Ishikawa (cell line): ENCODE data around the gene ACVR1.

Source experiments
- CEBPB ChIP-seq: IDR thresholded peaks from 2 replicates; pipeline ENCODE4 v1.6.1; 2012
- CREB1 ChIP-seq: IDR thresholded peaks from 2 replicates; pipeline ENCODE4 v1.6.1; 2012; ENCODE audit warnings: low read depth
- EGR1 ChIP-seq: IDR thresholded peaks from 2 replicates; pipeline ENCODE4 v1.6.1; 2012
- EP300 ChIP-seq: IDR thresholded peaks from 2 replicates; pipeline ENCODE4 v1.6.1; 2012; ENCODE audit warnings: borderline replicate concordance
- FOXM1 ChIP-seq: IDR thresholded peaks from 2 replicates; pipeline ENCODE4 v1.6.1; 2012; ENCODE audit warnings: low read depth, borderline replicate concordance
- NFIC ChIP-seq: IDR thresholded peaks from 2 replicates; pipeline ENCODE4 v1.6.1; 2012
- RAD21 ChIP-seq: IDR thresholded peaks from 2 replicates; pipeline ENCODE4 v1.6.1; 2012; ENCODE audit warnings: low read depth
- TAF1 ChIP-seq: IDR thresholded peaks from 2 replicates; pipeline ENCODE4 v1.6.1; 2012; ENCODE audit warnings: low read depth, mild to moderate bottlenecking
- TCF12 ChIP-seq: IDR thresholded peaks from 2 replicates; pipeline ENCODE4 v1.6.1; 2012; ENCODE audit warnings: low read depth
- TEAD4 ChIP-seq: IDR thresholded peaks from 2 replicates; pipeline ENCODE4 v1.6.1; 2012
- USF1 ChIP-seq: IDR thresholded peaks from 2 replicates; pipeline ENCODE4 v1.6.1; 2012
- YY1 ChIP-seq: IDR thresholded peaks from 2 replicates; pipeline ENCODE4 v1.6.1; 2012; ENCODE audit warnings: low read depth
- ZBTB7A ChIP-seq: IDR thresholded peaks from 2 replicates; pipeline ENCODE4 v1.6.1; 2012; ENCODE audit warnings: low read depth
- TF ChIP-seq, protein P1 (sequence below): IDR thresholded peaks from 2 replicates; pipeline ENCODE4 v1.6.1; 2012
- TF ChIP-seq, protein P2 (sequence below): IDR thresholded peaks from 2 replicates; pipeline ENCODE4 v1.6.1; 2012; ENCODE audit warnings: low read depth, mild to moderate bottlenecking

ACVR1 gene

GRCh38 chr2:157866202-157866601, 9.9 kb downstream of the ACVR1 start:
- TF ChIP-seq TEAD4 (no peak), EP300 (no peak), CEBPB (no peak), EGR1 (no peak), NFIC (no peak), TCF12 (no peak), YY1 (no peak), CREB1 (no peak)
- TF ChIP-seq, protein P1, sequence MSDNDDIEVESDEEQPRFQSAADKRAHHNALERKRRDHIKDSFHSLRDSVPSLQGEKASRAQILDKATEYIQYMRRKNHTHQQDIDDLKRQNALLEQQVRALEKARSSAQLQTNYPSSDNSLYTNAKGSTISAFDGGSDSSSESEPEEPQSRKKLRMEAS: no peak

DNA sequence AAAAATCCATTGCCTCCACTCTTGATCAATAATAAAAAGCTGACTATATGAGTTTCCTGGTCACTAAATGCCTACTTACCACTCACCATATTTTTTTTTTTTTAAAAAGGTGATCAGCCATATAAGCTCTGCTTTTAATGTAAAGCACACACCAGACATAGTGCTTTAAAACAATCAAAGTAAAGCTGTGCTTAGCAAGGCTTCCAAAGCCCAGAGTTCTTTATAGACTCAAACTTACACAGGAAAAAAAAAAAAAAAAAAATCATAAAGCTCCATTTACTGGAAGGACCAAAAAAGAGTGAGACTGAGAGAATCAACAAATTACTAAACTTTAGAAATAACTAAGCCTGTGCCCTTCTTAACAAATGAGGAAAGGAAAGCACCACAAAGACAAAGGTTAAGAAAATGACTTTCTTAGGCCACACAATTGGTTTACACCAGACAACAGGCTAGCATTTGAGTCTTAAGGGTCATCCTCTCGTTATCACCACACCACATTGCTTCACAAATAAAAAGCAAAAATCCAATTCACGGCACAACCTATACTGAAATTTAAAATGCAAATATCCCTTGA, 11.2 kb downstream of the ACVR1 start:
- TF ChIP-seq NFIC (no peak), CEBPB (no peak), TAF1 (no peak), ZBTB7A (no peak), CREB1 (no peak), TCF12 (no peak)
- TF ChIP-seq, protein P2, sequence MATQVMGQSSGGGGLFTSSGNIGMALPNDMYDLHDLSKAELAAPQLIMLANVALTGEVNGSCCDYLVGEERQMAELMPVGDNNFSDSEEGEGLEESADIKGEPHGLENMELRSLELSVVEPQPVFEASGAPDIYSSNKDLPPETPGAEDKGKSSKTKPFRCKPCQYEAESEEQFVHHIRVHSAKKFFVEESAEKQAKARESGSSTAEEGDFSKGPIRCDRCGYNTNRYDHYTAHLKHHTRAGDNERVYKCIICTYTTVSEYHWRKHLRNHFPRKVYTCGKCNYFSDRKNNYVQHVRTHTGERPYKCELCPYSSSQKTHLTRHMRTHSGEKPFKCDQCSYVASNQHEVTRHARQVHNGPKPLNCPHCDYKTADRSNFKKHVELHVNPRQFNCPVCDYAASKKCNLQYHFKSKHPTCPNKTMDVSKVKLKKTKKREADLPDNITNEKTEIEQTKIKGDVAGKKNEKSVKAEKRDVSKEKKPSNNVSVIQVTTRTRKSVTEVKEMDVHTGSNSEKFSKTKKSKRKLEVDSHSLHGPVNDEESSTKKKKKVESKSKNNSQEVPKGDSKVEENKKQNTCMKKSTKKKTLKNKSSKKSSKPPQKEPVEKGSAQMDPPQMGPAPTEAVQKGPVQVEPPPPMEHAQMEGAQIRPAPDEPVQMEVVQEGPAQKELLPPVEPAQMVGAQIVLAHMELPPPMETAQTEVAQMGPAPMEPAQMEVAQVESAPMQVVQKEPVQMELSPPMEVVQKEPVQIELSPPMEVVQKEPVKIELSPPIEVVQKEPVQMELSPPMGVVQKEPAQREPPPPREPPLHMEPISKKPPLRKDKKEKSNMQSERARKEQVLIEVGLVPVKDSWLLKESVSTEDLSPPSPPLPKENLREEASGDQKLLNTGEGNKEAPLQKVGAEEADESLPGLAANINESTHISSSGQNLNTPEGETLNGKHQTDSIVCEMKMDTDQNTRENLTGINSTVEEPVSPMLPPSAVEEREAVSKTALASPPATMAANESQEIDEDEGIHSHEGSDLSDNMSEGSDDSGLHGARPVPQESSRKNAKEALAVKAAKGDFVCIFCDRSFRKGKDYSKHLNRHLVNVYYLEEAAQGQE: no peak
- TF ChIP-seq, protein P1: no peak

- TF ChIP-seq CEBPB (no peak), YY1 (no peak), FOXM1 (no peak), TEAD4 (no peak), EGR1 (no peak), USF1 (no peak)
- TF ChIP-seq, protein P2: no peak
These were observed 17.3 kb downstream of the ACVR1 start for GRCh38 chr2:157858846-157859245.

DNA sequence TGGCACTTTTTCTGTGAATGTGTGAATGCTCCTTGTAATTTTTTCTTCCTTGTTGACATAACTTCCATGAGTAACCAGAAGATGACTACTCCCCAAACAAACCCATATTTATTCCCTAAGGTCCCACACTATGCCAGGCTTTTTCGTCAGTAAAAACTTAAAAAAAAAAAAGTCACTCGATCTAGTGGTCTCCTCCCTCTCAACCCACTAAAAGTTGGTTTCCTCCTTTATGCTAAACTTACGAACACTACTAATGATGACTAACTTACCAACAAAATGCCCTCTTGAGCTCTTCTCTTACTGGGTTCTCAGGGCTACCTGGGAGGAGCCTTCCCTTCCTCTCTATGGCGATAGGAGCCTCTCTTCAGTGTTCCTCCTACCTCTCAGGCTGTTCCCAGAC, 18.2 kb downstream of the ACVR1 start:
- TF ChIP-seq EGR1 (no peak), FOXM1 (no peak), CREB1 (no peak), TAF1 (no peak), USF1 (no peak), TCF12 (no peak), YY1 (no peak), NFIC (no peak), TEAD4 (no peak), RAD21 (no peak), ZBTB7A (no peak), EP300 (no peak), CEBPB (no peak)
- TF ChIP-seq, protein P2: no peak
- TF ChIP-seq, protein P1: no peak

DNA sequence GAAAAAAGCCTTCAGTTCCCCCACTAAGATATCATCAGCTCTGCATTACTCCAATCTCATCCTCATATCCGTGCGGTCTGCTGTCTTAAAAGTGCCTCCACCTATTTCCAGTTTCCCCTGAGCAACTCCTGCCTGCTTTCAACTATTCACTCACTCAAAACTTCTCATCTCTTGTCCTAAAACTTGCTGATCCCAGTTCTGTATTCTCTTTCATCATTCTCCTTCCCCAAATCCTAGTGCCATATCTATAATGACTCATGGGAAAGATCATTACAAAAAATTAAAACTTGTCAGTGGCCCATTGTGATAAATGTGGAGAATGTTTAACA, 20.0 kb downstream of the ACVR1 start:
- TF ChIP-seq EGR1 (no peak), TAF1 (no peak), TEAD4 (no peak), NFIC (no peak), USF1 (no peak), RAD21 (no peak), FOXM1 (no peak), CREB1 (no peak), ZBTB7A (no peak), YY1 (no peak), EP300 (no peak), CEBPB (no peak), TCF12 (no peak)
- TF ChIP-seq, protein P2: no peak
- TF ChIP-seq, protein P1: no peak
